Measurements from ENCODE around the gene C9orf40.

Gene C9orf40

GRCh38 chr9:74935008-74935407, 17.7 kb downstream of the C9orf40 start:
- no peak for DNase-seq

- no peak for DNase-seq
Observed at GRCh38 chr9:74921737-74922136, 31.0 kb downstream of the C9orf40 start.

- DNase-seq = no peak
Observed at GRCh38 chr9:74920944-74921626, 31.6 kb downstream of the C9orf40 start.

- no peak for DNase-seq
Observed at GRCh38 chr9:74910036-74910435, 42.7 kb downstream of the C9orf40 start.

- DNase-seq = no peak
Observed at GRCh38 chr9:74908665-74909064, 44.0 kb downstream of the C9orf40 start.

GRCh38 chr9:74907085-74907484, 45.6 kb downstream of the C9orf40 start:
- DNase-seq = no peak

- no peak for DNase-seq
Observed at GRCh38 chr9:74901001-74901400, 51.7 kb downstream of the C9orf40 start.

Data from NCI-H1436 (cell line).